ENCODE data around the gene DENND2A. TPM values are rescaled to one million over a fixed set of nuclear protein-coding genes. Genes with fewer than 3 reads are reported as not detected.
"Not testable (repeated sequence)": the region's sequence is repeated elsewhere in the genome, so short reads cannot be mapped to it uniquely, and the experiment has no call there.

DENND2A gene
- total and polyA plus RNA-seq, 2 experiments from 2014 or later, result 6.7 to 8.4 TPM

DNA sequence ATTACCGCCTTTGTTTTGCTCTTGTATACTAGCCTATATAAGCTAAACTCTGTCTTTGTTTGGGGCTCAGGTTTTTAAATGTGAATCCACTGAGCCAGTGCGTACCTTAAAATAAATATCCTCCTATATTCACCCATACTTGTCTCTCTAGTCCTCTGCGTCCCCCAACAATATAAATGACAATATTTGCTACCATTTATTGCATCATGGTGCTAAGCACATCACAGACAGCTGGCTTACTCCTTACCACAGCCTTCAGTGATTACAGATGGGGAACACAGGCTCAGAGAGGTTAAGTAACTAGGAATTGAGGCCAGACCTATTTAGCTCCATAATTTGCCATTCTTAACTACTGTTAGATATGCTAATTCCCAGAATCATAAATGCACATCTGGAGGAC is 28.7 kb upstream of the DENND2A start:
- no peaks in the 10 kb centered on the region for H4K20me1 ChIP-seq (ENCODE audit: insufficient read depth, poor library complexity, severe bottlenecking)
- H2AFZ ChIP-seq, result no peak overlapping the region
- no peaks in the 10 kb centered on the region for H3K27me3 ChIP-seq
- no peaks in the 10 kb centered on the region for H3K36me3 ChIP-seq (replicated peaks; ENCODE audit: insufficient read depth, low read depth)
- H3K4me3 ChIP-seq, result no peak overlapping the region
- no peaks in the 10 kb centered on the region for H3K9me3 ChIP-seq (ENCODE audit: low read depth)
- H3K4me1 ChIP-seq (ENCODE audit: insufficient read depth), result peaks cover 9% of the 10 kb centered on the region
- H3K9me2 ChIP-seq (replicated peaks; ENCODE audit: insufficient read depth), result no peaks in the 10 kb centered on the region
- H3K4me2 ChIP-seq, result no peak overlapping the region
- no peaks in the 10 kb centered on the region for H3K79me2 ChIP-seq
- WGBS (ENCODE audit: low lambda C conversion rate, missing lambda C conversion rate), result 94% methylated on average over 3 of the region's 3 CpGs
- no peak for TF ChIP-seq EZH2 (IDR thresholded peaks at IDR 0.05; ENCODE audit: borderline replicate concordance)
- no peak for TF ChIP-seq EZH2phosphoT487 (IDR thresholded peaks at IDR 0.05; ENCODE audit: low read depth, severe bottlenecking, unreplicated experiment)
- TF ChIP-seq, protein P1, sequence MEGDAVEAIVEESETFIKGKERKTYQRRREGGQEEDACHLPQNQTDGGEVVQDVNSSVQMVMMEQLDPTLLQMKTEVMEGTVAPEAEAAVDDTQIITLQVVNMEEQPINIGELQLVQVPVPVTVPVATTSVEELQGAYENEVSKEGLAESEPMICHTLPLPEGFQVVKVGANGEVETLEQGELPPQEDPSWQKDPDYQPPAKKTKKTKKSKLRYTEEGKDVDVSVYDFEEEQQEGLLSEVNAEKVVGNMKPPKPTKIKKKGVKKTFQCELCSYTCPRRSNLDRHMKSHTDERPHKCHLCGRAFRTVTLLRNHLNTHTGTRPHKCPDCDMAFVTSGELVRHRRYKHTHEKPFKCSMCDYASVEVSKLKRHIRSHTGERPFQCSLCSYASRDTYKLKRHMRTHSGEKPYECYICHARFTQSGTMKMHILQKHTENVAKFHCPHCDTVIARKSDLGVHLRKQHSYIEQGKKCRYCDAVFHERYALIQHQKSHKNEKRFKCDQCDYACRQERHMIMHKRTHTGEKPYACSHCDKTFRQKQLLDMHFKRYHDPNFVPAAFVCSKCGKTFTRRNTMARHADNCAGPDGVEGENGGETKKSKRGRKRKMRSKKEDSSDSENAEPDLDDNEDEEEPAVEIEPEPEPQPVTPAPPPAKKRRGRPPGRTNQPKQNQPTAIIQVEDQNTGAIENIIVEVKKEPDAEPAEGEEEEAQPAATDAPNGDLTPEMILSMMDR (IDR thresholded peaks at IDR 0.05; ENCODE audit: poor library complexity), result no peak
- H3K27ac ChIP-seq, result no peak overlapping the region
- no peak for DNase-seq (ENCODE audit: low spot score)

DNA sequence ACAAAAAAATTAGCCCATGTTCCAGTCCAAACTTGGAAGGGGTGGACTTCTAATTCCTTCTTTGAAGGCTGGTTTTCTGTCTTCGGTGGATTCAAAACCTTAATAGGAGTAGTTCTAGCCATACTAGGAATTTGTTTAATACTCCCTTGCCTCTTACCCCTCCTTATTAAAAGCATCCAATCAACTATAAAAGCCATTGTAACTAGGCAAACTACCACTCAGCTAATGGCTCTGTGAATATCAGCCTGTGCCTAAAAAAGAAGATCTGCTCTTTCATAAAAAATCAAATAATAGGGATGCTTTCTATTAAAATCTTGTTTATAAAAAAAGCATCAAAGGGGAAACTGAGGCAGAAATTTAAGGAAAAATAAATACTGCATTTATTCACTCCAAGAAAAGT is 28.0 kb upstream of the DENND2A start:
- 89% methylated on average over 1 of the region's 1 CpG for WGBS (ENCODE audit: low lambda C conversion rate, missing lambda C conversion rate)
- no peak overlapping the region for H3K4me2 ChIP-seq
- TF ChIP-seq EZH2phosphoT487 (IDR thresholded peaks at IDR 0.05; ENCODE audit: low read depth, severe bottlenecking, unreplicated experiment), result no peak
- TF ChIP-seq EZH2 (IDR thresholded peaks at IDR 0.05; ENCODE audit: borderline replicate concordance), result no peak
- TF ChIP-seq, protein P1 (IDR thresholded peaks at IDR 0.05; ENCODE audit: poor library complexity), result no peak
- H4K20me1 ChIP-seq (ENCODE audit: insufficient read depth, poor library complexity, severe bottlenecking), result no peaks in the 10 kb centered on the region
- H3K4me1 ChIP-seq (ENCODE audit: insufficient read depth), result peaks cover 2% of the 10 kb centered on the region
- DNase-seq (ENCODE audit: low spot score), result no peak
- no peaks in the 10 kb centered on the region for H3K9me3 ChIP-seq (ENCODE audit: low read depth)
- no peaks in the 10 kb centered on the region for H3K9me2 ChIP-seq (replicated peaks; ENCODE audit: insufficient read depth)
- no peak overlapping the region for H3K27ac ChIP-seq
- no peaks in the 10 kb centered on the region for H3K79me2 ChIP-seq
- H3K36me3 ChIP-seq (replicated peaks; ENCODE audit: insufficient read depth, low read depth), result no peaks in the 10 kb centered on the region
- H3K4me3 ChIP-seq, result no peak overlapping the region
- H3K27me3 ChIP-seq, result no peaks in the 10 kb centered on the region
- H2AFZ ChIP-seq, result no peak overlapping the region

DNA sequence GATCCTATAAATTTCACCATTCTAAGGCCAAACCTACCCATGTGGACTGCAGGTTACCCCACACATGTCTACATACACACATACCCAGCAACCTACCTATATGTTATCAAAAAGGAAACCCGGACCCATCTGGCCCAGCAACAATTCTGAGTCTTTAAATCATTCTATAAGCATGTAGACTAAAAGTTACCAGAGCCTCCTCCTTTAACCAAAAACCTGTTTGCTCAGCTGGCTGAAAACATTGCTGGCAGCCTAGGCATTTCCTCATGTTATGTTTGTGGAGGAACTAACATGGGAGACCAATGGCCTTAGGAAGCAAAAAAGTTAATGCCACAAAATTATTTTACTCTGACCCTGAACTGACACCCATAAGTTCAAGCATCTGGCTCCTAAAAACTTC is 26.9 kb upstream of the DENND2A start:
- Histone ChIP-seq H3K9me3 (ENCODE audit: low read depth) (no peaks in the 10 kb centered on the region), H3K79me2 (no peaks in the 10 kb centered on the region), H3K4me1 (ENCODE audit: insufficient read depth) (no peaks in the 10 kb centered on the region), H3K27me3 (no peaks in the 10 kb centered on the region), H3K36me3 (replicated peaks; ENCODE audit: insufficient read depth, low read depth) (no peaks in the 10 kb centered on the region), H2AFZ (no peak overlapping the region), H3K4me3 (no peak overlapping the region), H3K27ac (no peak overlapping the region), H3K9me2 (replicated peaks; ENCODE audit: insufficient read depth) (no peaks in the 10 kb centered on the region), H3K4me2 (no peak overlapping the region), H4K20me1 (ENCODE audit: insufficient read depth, poor library complexity, severe bottlenecking) (no peaks in the 10 kb centered on the region)
- WGBS (ENCODE audit: low lambda C conversion rate, missing lambda C conversion rate), result 81% methylated on average over 1 of the region's 1 CpG
- DNase-seq (ENCODE audit: low spot score), result no peak
- TF ChIP-seq EZH2 (IDR thresholded peaks at IDR 0.05; ENCODE audit: borderline replicate concordance) (no peak), EZH2phosphoT487 (IDR thresholded peaks at IDR 0.05; ENCODE audit: low read depth, severe bottlenecking, unreplicated experiment) (no peak)
- TF ChIP-seq, protein P1 (IDR thresholded peaks at IDR 0.05; ENCODE audit: poor library complexity), result no peak

GRCh38 chr7:140662938-140663337 is 22.3 kb upstream of the DENND2A start:
- DNase-seq (ENCODE audit: low spot score); H2AFZ ChIP-seq; H3K79me2 ChIP-seq; H3K27ac ChIP-seq; H3K36me3 ChIP-seq (replicated peaks; ENCODE audit: insufficient read depth, low read depth); H3K4me1 ChIP-seq (ENCODE audit: insufficient read depth); H4K20me1 ChIP-seq (ENCODE audit: insufficient read depth, poor library complexity, severe bottlenecking); H3K4me2 ChIP-seq; H3K9me3 ChIP-seq (ENCODE audit: low read depth); H3K4me3 ChIP-seq; H3K27me3 ChIP-seq; H3K9me2 ChIP-seq (replicated peaks; ENCODE audit: insufficient read depth): not testable (repeated sequence)
- WGBS (ENCODE audit: low lambda C conversion rate, missing lambda C conversion rate), result 100% methylated on average over 2 of the region's 2 CpGs

Data from hepatocyte (in vitro differentiated cells).